Smooth muscle cell of the pulmonary artery (primary cell): ENCODE measurements around the gene SH2D6. TPM values are rescaled to one million over a fixed set of nuclear protein-coding genes. Genes with fewer than 3 reads are reported as not detected.

Experiments
- total RNA-seq: library from RNA; depleted of rRNA; stranded (reverse); fragments of >200 nt; gene quantifications from 2 replicates; pipeline ENCODE4 v1.2.3, GENCODE V29; 2014

Gene SH2D6
- total RNA-seq: 0.36 TPM in 1 of 2 replicates, not detected in the other

GRCh38 chr2:85418132-85419008 is at the start of gene SH2D6:
Gene SH2D6, plus strand, starts transcription at chr2:85418714. Its CDS starts 10,752 bp downstream, at chr2:85429466.

GRCh38 chr2:85409845-85410583 is 8.5 kb upstream of the SH2D6 start, which contains the start of gene CAPG:
Gene CAPG, minus strand, starts transcription at chr2:85410366. Its CDS starts 8,221 bp downstream, at chr2:85402145.

Other genes starting within 250 kb of the SH2D6 start
- gene TGOLN2, start 90.7 kb upstream of the SH2D6 start, total RNA-seq: 201 and 256 TPM in 2 replicates
- 44.8 and 48.1 TPM in 2 replicates for gene RETSAT, start 64.2 kb upstream of the SH2D6 start, total RNA-seq
- 19.5 and 20.2 TPM in 2 replicates for gene ELMOD3, start 63.9 kb upstream of the SH2D6 start, total RNA-seq
- 16.7 and 94.6 TPM in 2 replicates for gene CAPG, start 8.3 kb upstream of the SH2D6 start, total RNA-seq
- 148 and 292 TPM in 2 replicates for gene MAT2A, start 120.5 kb downstream of the SH2D6 start, total RNA-seq
- 56.9 and 80.2 TPM in 2 replicates for gene GGCX, start 142.8 kb downstream of the SH2D6 start, total RNA-seq
- 0.33 and 0.85 TPM in 2 replicates for gene VAMP8, start 158.9 kb downstream of the SH2D6 start, total RNA-seq
- 13.7 and 15.9 TPM in 2 replicates for gene VAMP5, start 165.7 kb downstream of the SH2D6 start, total RNA-seq
- gene RNF181, start 177.0 kb downstream of the SH2D6 start, total RNA-seq: 123 and 125 TPM in 2 replicates
- gene TMEM150A, start 184.0 kb downstream of the SH2D6 start, total RNA-seq: 14.6 and 21.2 TPM in 2 replicates
- gene C2orf68, start 193.4 kb downstream of the SH2D6 start, total RNA-seq: 18.0 and 24.1 TPM in 2 replicates
- 31.1 and 34.2 TPM in 2 replicates for gene USP39, start 197.5 kb downstream of the SH2D6 start, total RNA-seq
- gene SFTPB, start 249.5 kb downstream of the SH2D6 start, total RNA-seq: not detected in 2 replicates